Testis (tissue), 3 donors: ENCODE data around the gene RAP2A. TPM values are rescaled to one million over a fixed set of nuclear protein-coding genes. Genes with fewer than 3 reads are reported as not detected.

Experiments
- DNase-seq: peaks from one replicate; pipeline ENCODE4 v3.0.0-alpha.2; 2019
- H3K27ac ChIP-seq, 2 donors: fragments of 200-600 bp; sonication (generic); one replicate each; pipeline ENCODE4 v1.5.1; 2019
- H3K27me3 ChIP-seq: fragments of 200-600 bp; sonication (generic); one replicate; pipeline ENCODE4 v1.5.1; 2019
- H3K36me3 ChIP-seq: fragments of 200-600 bp; sonication (generic); one replicate; pipeline ENCODE4 v1.5.1; 2017; ENCODE audit warnings: low read depth; ENCODE audit errors: missing control alignments
- H3K4me1 ChIP-seq: fragments of 200-600 bp; sonication (generic); one replicate; pipeline ENCODE4 v1.5.1; 2019
- H3K4me3 ChIP-seq, 2 donors: fragments of 200-600 bp; sonication (generic); one replicate each; pipeline ENCODE4 v1.5.1; 2017 to 2019
- H3K9me3 ChIP-seq: fragments of 200-600 bp; sonication (generic); one replicate; pipeline ENCODE4 v1.5.1; 2017
- POLR2A ChIP-seq: fragments of 450-650 bp; IDR thresholded peaks from one replicate; pipeline ENCODE4 v1.6.1; 2017; ENCODE audit warnings: antibody characterized with exemption, mild to moderate bottlenecking, moderate library complexity
- whole genome bisulfite sequencing, 2 donors: methylation state at CpG; one replicate each; pipeline ENCODE4 v1.1.5; 2018; 5-methylcytosine and 5-hydroxymethylcytosine counted together
- intact Hi-C: fragments of 100-400 bp; cut with DNase I; formaldehyde crosslinking; loops from one replicate; pipeline ENCODE4 v1.15.1; 2023; ENCODE audit warnings: low total_unique reads
- polyA plus RNA-seq: library from polyadenylated mRNA; stranded (reverse); fragments of 350-450 nt; fragmentation: Illumina TruSeq; extraction: RNeasy Lipid Tissue Mini Kit (QIAGEN cat#74804); gene quantifications from one replicate; pipeline ENCODE4 v1.2.3, GENCODE V29; 2014; ENCODE audit warnings: low read depth, low replicate concordance; ENCODE audit not compliant: insufficient read depth
- total RNA-seq, 2 donors: library from RNA; depleted of rRNA; stranded (reverse); fragments of >200 nt; gene quantifications; one replicate each; pipeline ENCODE4 v1.2.3, GENCODE V29; 2016
- TF ChIP-seq, protein P1 (sequence below), 3 experiments: fragments of 450-650 bp in 2 of 3; fragments of 200-600 bp in 1 of 3; sonication (generic) in 1 of 3; IDR thresholded peaks; one replicate each; pipeline ENCODE4 v1.5.1; 2016 to 2019; ENCODE audit warnings: antibody characterized with exemption in 3 of 3, mild to moderate bottlenecking in 2 of 3, moderate library complexity in 1 of 3

Gene RAP2A
- total and polyA plus RNA-seq, 3 donors from 2014 or later, result 9.1 to 11.5 (median 10.6) TPM

- Histone ChIP-seq H3K4me1 (no peaks in the 10 kb centered on the region), H3K4me3 (no peak overlapping the region), H3K9me3 (no peaks in the 10 kb centered on the region), H3K27me3 (no peaks in the 10 kb centered on the region), H3K27ac (no peak overlapping the region), H3K36me3 (no peaks in the 10 kb centered on the region)
- TF ChIP-seq, protein P1, sequence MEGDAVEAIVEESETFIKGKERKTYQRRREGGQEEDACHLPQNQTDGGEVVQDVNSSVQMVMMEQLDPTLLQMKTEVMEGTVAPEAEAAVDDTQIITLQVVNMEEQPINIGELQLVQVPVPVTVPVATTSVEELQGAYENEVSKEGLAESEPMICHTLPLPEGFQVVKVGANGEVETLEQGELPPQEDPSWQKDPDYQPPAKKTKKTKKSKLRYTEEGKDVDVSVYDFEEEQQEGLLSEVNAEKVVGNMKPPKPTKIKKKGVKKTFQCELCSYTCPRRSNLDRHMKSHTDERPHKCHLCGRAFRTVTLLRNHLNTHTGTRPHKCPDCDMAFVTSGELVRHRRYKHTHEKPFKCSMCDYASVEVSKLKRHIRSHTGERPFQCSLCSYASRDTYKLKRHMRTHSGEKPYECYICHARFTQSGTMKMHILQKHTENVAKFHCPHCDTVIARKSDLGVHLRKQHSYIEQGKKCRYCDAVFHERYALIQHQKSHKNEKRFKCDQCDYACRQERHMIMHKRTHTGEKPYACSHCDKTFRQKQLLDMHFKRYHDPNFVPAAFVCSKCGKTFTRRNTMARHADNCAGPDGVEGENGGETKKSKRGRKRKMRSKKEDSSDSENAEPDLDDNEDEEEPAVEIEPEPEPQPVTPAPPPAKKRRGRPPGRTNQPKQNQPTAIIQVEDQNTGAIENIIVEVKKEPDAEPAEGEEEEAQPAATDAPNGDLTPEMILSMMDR (IDR thresholded peaks at IDR 0.05), result no peak
- no peak for TF ChIP-seq POLR2A
- DNase-seq, result no peak
- WGBS, 2 donors, result 62 to 67% methylated on average over 3 of the region's 3 CpGs
- intact Hi-C loops, result no loop called here
These were observed 32.5 kb upstream of the RAP2A start for GRCh38 chr13:97401421-97401820.

DNA sequence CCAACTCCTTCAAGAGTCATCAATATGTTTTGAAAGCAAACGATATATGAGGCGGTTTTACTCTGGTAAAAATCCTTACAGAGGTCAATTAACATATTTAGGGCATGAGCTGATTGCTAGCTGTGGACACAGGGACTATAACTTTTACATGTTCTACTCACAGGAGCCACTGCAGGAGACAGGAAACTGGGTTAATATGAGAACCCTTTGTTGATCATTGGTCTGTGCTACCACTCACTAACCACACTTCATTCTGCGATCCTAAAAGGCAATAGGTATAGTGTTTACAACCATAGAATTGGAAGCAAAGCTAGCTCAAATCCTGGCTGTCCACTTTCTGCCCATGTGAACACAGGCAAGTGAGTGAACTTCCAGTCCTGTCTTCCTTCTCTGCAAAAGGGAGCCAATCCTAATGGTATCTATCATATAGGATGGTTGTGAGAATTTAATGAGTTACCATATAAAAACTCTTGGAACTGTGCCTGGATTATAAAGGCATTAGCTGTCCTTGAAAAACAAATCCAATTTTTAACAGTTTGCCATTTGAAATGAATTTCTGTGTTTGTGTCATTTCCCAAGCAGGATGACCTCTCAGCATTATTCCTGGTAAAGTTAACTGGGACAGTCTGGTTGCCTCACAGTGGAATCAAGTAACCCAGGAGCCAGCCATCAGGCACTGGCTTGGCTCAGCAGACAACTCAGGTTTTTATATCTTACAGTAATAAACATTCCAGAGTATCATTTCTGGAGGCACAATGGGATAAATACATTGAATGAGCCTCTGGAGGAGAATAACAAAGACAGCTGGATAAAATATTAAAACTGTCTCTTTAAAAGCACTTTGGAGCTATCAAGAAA lies 29.8 kb upstream of the RAP2A start:
- H3K4me1 ChIP-seq, result no peaks in the 10 kb centered on the region
- intact Hi-C loops, result no loop called here
- no peaks in the 10 kb centered on the region for H3K27me3 ChIP-seq
- H3K36me3 ChIP-seq, result no peaks in the 10 kb centered on the region
- H3K27ac ChIP-seq, result no peak overlapping the region
- no peaks in the 10 kb centered on the region for H3K9me3 ChIP-seq
- no peak for DNase-seq
- TF ChIP-seq POLR2A, result no peak
- TF ChIP-seq, protein P1 (IDR thresholded peaks at IDR 0.05), result no peak
- 84 to 86% methylated on average over 3 of the region's 3 CpGs for WGBS, 2 donors
- H3K4me3 ChIP-seq, result no peak overlapping the region

DNA sequence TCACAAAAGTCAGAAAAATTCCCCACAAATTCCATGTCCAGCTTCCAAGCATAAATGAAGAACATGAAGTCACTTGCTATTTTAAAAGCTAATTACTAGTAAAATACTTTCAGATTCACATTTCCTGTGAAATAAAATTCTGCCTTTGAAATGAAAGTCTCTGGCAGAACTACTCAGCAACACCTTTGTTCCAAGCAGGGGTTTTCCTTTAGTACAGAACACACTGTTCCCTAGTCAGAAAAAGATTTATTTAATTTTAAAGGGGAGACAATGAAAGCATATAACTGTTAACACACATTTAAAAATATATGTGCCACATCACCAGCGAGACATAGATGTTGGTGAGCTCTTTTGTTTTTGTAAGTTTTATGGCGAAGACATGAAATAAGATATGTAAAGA lies 26.4 kb upstream of the RAP2A start:
- no peak for DNase-seq
- Histone ChIP-seq H3K9me3 (no peaks in the 10 kb centered on the region), H3K36me3 (no peaks in the 10 kb centered on the region), H3K27me3 (no peaks in the 10 kb centered on the region), H3K4me1 (no peaks in the 10 kb centered on the region), H3K27ac (peak overlapping the region in 1 of 2 donors; percentile 55), H3K4me3 (no peak overlapping the region)
- TF ChIP-seq, protein P1 (IDR thresholded peaks at IDR 0.05), result no peak
- TF ChIP-seq POLR2A, result no peak
- 56 to 69% methylated on average over 2 of the region's 2 CpGs for WGBS, 2 donors
- intact Hi-C loops, result no loop called here

- H3K27me3 ChIP-seq, result no peaks in the 10 kb centered on the region
- TF ChIP-seq POLR2A, result no peak
- TF ChIP-seq, protein P1 (IDR thresholded peaks at IDR 0.05), result no peak
- 86 to 95% methylated on average over 2 of the region's 2 CpGs for WGBS, 2 donors
- DNase-seq, result no peak
- H3K4me3 ChIP-seq, result no peak overlapping the region
- H3K4me1 ChIP-seq, result no peaks in the 10 kb centered on the region
- intact Hi-C loops, result no loop called here
- H3K36me3 ChIP-seq, result no peaks in the 10 kb centered on the region
- H3K27ac ChIP-seq, result no peak overlapping the region
- H3K9me3 ChIP-seq, result no peaks in the 10 kb centered on the region
These were observed 25.0 kb upstream of the RAP2A start for GRCh38 chr13:97408938-97409337.

- Histone ChIP-seq H3K36me3 (no peaks in the 10 kb centered on the region), H3K27ac (no peak overlapping the region), H3K9me3 (no peaks in the 10 kb centered on the region), H3K4me1 (no peaks in the 10 kb centered on the region), H3K4me3 (no peak overlapping the region), H3K27me3 (no peaks in the 10 kb centered on the region)
- 89% methylated on average over 6 of the region's 6 CpGs for WGBS, 2 donors
- no peak for TF ChIP-seq POLR2A
- TF ChIP-seq, protein P1 (IDR thresholded peaks at IDR 0.05), result no peak
- DNase-seq, result no peak
- intact Hi-C loops, result no loop called here
These were observed 22.0 kb upstream of the RAP2A start for GRCh38 chr13:97411984-97412383.
